ENCODE measurements around the gene HS3ST2. TPM values are rescaled to one million over a fixed set of nuclear protein-coding genes. Genes with fewer than 3 reads are reported as not detected.

The HS3ST2 gene
- total and polyA plus RNA-seq, 12 donors: 0.04 to 0.66 (median 0.32) TPM; not detected in 1

DNA sequence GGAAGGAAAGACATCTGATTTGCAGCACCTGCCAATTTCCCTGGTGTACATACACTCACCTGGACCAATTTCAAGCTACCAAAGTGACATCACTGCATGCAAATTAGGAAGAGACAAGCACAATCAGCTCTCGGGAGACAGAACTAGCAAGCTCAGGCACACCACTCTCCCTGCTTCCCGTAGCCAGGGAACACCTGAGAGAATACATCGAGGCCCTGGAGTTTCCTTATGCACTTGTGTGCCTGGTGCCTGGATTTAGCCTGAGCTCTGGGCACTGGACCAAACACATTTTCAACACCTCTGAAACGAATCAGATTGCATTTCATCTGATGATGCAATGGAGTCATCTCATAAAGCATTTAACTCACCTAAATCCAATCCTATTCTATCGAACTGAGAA, 110.5 kb downstream of the HS3ST2 start:
- ATAC-seq: no peak
- no peak for DNase-seq
- H3K9me3 ChIP-seq: no peaks in the 10 kb centered on the region
- TF ChIP-seq, protein P1, sequence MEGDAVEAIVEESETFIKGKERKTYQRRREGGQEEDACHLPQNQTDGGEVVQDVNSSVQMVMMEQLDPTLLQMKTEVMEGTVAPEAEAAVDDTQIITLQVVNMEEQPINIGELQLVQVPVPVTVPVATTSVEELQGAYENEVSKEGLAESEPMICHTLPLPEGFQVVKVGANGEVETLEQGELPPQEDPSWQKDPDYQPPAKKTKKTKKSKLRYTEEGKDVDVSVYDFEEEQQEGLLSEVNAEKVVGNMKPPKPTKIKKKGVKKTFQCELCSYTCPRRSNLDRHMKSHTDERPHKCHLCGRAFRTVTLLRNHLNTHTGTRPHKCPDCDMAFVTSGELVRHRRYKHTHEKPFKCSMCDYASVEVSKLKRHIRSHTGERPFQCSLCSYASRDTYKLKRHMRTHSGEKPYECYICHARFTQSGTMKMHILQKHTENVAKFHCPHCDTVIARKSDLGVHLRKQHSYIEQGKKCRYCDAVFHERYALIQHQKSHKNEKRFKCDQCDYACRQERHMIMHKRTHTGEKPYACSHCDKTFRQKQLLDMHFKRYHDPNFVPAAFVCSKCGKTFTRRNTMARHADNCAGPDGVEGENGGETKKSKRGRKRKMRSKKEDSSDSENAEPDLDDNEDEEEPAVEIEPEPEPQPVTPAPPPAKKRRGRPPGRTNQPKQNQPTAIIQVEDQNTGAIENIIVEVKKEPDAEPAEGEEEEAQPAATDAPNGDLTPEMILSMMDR (IDR thresholded peaks at IDR 0.05): no peak
- no peak overlapping the region for H3K27ac ChIP-seq
- peaks cover 0 to 15% (median 0%) of the 10 kb centered on the region in 7 donors for H3K27me3 ChIP-seq
- intact Hi-C loops (cut with DNase I): no loop called here
- 48 to 56% methylated on average over 5 of the region's 5 CpGs for WGBS, 2 donors
- no peaks in the 10 kb centered on the region for H3K36me3 ChIP-seq
- H3K4me1 ChIP-seq: peaks cover 0 to 3% (median 0%) of the 10 kb centered on the region in 9 donors
- H3K4me3 ChIP-seq: no peak overlapping the region

DNA sequence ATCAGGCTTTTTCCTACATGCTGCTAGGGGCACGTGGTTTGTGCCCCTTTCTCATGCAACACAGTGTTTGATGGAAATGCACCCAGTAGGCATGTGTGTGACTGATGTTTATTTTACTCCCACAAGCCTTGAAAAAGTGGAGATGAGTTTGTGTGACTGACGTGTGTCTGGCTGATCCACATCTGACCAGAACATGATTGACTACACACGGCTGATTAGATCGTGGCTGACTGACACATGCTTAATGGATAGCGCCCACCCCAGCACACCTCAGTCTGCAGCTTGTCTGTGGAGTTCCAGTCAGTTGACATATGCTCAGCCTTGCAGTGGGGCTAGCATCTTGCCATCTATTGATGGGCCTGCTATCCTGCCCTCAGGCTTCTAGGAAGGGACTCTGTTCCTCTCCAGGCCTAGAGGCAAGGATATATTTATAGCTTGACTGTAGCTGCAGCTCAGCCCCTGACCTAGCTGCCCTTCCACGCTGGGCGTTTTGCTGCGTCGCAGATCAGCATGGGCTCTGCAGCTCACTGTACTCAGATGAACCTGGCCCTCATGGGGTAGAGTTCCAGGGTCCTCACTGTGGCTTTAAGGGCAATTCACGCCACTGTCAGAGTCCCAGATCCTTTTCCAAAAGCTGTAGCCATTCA, 112.3 kb downstream of the HS3ST2 start:
- ATAC-seq (peak in 6 of 8 donors; percentile 42 to 88 (median 72)), DNase-seq (peak in 1 of 2 donors; percentile 15)
- intact Hi-C loops (cut with DNase I): no loop called here
- Histone ChIP-seq H3K27me3 (peaks cover 0 to 11% (median 0%) of the 10 kb centered on the region in 7 donors), H3K4me3 (no peak overlapping the region), H3K4me1 (peaks cover 0 to 3% (median 0%) of the 10 kb centered on the region in 9 donors), H3K9me3 (no peaks in the 10 kb centered on the region), H3K36me3 (no peaks in the 10 kb centered on the region), H3K27ac (no peak overlapping the region)
- WGBS, 2 donors: 56 to 60% methylated on average over 10 of the region's 10 CpGs
- TF ChIP-seq, protein P1 (IDR thresholded peaks at IDR 0.05): no peak

DNA sequence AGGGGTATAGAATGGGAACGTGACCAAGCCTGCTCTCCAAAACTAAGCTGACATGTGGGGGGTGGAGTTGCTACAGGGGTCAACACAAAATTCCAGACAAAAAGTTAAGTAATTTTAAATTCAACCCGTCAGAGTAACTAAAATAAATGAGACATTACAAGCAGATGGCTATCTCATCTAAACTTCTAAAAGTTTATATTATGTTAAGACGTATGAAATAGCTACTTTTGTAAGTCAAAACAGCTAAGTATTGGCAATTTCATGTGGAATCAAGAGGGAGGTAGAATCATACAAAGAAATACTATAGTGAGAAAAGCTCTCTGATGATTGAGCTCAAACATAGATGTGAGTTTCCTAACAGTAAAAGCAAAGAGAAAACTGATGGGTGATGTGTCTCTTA, 113.3 kb downstream of the HS3ST2 start:
- no peak overlapping the region for H3K27ac ChIP-seq

DNA sequence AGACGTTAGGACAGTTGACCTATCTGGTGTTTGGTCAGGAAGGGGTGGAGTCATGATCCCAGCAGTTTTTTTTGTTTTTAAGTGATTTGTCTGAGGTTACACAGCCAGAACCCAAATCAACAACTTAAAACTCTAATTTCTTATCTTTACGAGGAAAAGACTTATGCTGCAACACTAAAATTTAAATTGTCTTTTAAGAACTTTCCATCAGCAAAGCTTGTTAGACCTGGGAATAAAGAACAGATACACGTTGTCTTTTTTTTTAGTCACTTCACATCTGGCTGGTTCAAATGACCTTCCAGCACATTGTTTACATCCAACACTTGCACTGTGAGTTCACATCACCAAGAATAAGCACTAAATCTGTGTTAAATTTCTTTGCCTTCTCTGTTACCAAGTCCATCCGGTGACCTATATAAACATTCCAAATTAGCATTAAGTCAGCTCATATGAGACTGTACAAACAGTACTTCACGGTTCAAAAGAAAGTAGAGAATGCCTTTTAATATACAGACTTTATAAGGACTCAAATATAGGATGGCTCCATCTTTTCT, 115.0 kb downstream of the HS3ST2 start:
- ATAC-seq (no peak), DNase-seq (no peak)
- Histone ChIP-seq H3K9me3 (no peaks in the 10 kb centered on the region), H3K27me3 (peaks cover 0 to 24% (median 6%) of the 10 kb centered on the region in 7 donors), H3K27ac (no peak overlapping the region), H3K4me3 (no peak overlapping the region), H3K4me1 (peaks cover 0 to 19% (median 10%) of the 10 kb centered on the region in 9 donors), H3K36me3 (no peaks in the 10 kb centered on the region)
- intact Hi-C loops (cut with DNase I): no loop called here
- WGBS, 2 donors: 54 to 60% methylated on average over 5 of the region's 5 CpGs
- TF ChIP-seq, protein P1 (IDR thresholded peaks at IDR 0.05): no peak

More for the DNA sequence above, 113.3 kb downstream of the HS3ST2 start:
- no peak overlapping the region for H3K4me3 ChIP-seq
- ATAC-seq (no peak), DNase-seq (no peak)
- peaks cover 0 to 3% (median 0%) of the 10 kb centered on the region in 9 donors for H3K4me1 ChIP-seq
- TF ChIP-seq, protein P1 (IDR thresholded peaks at IDR 0.05): no peak
- WGBS, 2 donors: 55 to 62% methylated on average over 3 of the region's 3 CpGs
- H3K9me3 ChIP-seq: no peaks in the 10 kb centered on the region
- intact Hi-C loops (cut with DNase I): no loop called here
- H3K27me3 ChIP-seq: peaks cover 0 to 13% (median 2%) of the 10 kb centered on the region in 7 donors
- no peaks in the 10 kb centered on the region for H3K36me3 ChIP-seq
